GM19397 (cell line): ENCODE data around the gene BMERB1.
"Not testable (repeated sequence)": the region's sequence is repeated elsewhere in the genome, so short reads cannot be mapped to it uniquely, and the experiment has no call there.

Source experiments
- ATAC-seq: cut with Tn5 transposase; IDR thresholded peaks from one replicate; pipeline ENCODE4 v1.9.1; 2021; ENCODE audit warnings: mild to moderate bottlenecking, moderate library complexity; ENCODE audit not compliant: unreplicated experiment

BMERB1 gene

DNA sequence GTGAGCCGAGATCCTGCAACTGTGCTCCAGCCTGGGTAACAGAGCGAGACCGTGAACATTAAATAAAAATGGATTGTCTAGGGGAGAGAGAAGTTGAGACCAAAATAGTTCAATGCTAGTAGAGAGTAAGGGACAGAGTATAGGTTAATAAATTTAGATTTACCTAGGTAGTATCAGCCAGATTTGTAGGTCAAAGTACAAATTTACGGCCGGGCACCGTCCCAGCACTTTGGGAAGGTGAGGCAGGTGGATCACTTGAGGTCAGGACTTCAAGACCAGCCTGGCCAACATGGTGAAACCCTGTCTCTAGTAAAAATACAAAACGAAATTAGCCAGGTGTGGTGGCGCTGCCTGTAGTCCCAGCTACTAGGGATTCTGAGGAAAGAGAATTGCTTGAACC is 12.2 kb upstream of the BMERB1 start:
- ATAC-seq: no peak

GRCh38 chr16:15425861-15426260 is 8.5 kb upstream of the BMERB1 start:
- no peak for ATAC-seq

GRCh38 chr16:15426796-15427195 is 7.6 kb upstream of the BMERB1 start:
- ATAC-seq: no peak

DNA sequence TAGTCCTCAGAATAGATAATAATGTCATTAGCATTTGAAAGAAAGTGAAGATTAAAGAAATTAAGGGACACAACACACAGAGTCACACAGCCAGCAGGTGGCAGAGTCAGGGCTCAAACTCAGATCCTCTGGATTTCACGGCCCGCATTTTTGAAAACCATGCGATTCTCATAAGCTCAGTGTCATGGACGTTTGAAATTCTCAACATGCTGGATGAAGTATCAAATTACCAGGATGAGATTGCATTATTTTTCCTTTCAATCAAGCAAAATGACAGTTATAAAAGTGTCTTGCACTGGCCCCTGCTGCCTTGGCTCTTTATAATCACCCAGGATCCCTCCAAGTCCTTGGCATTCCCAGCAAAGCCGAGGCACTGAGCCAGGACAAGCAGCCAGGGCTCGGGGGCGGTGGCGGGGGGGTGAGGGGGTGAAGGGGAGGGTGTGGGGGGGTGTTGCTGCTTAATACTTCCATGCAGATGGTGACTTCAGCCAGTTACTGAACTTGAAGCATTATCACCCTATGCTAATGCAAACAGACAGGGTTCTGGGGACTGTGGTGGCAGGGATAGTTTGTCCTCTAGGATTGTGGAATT is 6.6 kb upstream of the BMERB1 start:
- no peak for ATAC-seq

GRCh38 chr16:15430884-15431283 is 3.5 kb upstream of the BMERB1 start:
- not testable (repeated sequence) for ATAC-seq

DNA sequence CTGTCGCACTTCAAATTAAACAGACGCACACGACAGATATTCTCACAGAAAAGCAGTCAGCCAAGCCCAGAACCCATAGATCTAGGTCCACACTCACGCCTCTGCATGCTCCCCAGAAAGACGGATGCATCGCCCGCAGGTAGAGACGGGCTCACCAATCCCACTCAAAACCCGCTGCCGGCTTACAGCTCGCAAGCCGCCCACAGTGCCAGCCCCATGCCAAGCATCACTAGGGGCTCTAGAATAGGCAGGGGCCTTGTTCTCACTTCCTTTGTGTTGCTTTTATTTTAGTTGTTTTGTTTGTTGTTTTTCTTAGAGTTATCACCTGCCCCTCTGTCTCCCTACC is 336 bp upstream of the BMERB1 start:
- no peak for ATAC-seq

GRCh38 chr16:15435216-15435864 is 952 bp downstream of the BMERB1 start:
- ATAC-seq: no peak

GRCh38 chr16:15439102-15439501 is 4.7 kb downstream of the BMERB1 start:
- no peak for ATAC-seq

DNA sequence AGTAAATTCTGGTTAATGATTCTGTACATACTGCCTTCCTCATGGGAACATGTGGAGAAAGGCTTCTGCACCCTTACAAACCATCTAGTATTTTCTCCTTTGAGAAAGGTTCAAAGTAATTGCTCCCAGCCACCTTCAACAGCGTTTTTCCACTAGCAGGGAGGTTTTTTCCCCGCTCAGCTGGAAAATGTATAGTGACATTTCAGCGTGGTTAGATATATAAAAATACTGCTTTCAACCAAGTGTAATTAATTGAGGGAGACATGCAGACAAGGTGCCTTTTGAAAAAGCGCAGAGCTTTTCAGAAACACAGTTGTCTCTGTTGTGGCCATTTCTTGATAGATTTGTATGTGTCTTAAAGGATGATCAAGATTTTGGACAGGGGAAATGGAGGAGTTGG is 5.1 kb downstream of the BMERB1 start:
- ATAC-seq: no peak

- ATAC-seq: no peak
These were observed 6.5 kb downstream of the BMERB1 start for GRCh38 chr16:15440852-15441251.

- not testable (repeated sequence) for ATAC-seq
These were observed 7.8 kb downstream of the BMERB1 start for GRCh38 chr16:15442140-15442539.

DNA sequence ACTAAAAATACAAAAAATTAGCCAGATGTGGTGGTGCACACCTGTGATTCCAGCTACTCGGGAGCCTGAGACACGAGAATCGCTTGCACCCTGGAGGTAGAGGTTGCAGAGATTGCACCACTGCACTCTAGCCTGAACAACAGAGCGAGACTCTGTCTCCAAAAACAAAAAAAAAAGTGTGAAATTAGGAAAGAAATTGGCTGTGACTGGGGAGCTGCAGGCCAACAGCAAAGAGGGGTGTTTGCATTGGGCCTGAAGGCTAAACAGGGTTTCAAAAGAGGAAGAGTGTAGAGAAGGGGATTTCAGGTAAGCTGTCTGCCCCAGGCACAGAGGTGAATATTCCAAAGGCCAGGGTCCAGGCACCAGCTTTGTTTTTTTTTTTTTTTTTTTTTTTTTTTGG is 9.4 kb downstream of the BMERB1 start:
- ATAC-seq: no peak

DNA sequence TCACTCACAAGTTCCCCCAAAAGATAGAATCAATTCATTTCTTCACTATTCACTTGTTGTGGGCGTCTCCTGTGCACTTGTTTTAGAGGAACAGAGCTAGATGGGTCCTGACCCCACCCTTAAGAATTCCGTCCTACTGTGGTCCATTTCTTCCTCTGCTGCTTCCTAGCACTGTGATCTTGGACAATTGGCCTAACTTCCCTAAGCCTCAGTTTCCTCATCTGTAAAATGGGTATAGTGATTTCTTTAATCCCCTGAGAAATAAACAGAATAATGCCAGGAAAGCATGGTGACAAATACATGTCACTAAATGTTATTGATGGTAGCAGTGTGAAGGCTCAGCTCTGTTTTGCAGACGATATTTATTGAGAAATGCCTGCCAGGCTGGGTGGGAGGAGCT is 9.9 kb downstream of the BMERB1 start:
- ATAC-seq: no peak

GRCh38 chr16:15445450-15445849 is 11.1 kb downstream of the BMERB1 start:
- no peak for ATAC-seq

GRCh38 chr16:15446901-15447300 is 12.5 kb downstream of the BMERB1 start:
- ATAC-seq: no peak

- no peak for ATAC-seq
These were observed 16.2 kb downstream of the BMERB1 start for GRCh38 chr16:15450624-15451023.

GRCh38 chr16:15451098-15451731 is 16.8 kb downstream of the BMERB1 start:
- ATAC-seq: no peak

- ATAC-seq: no peak
These were observed 18.0 kb downstream of the BMERB1 start for GRCh38 chr16:15452246-15452855.

- ATAC-seq: not testable (repeated sequence)
These were observed 18.9 kb downstream of the BMERB1 start for GRCh38 chr16:15453296-15453695.

DNA sequence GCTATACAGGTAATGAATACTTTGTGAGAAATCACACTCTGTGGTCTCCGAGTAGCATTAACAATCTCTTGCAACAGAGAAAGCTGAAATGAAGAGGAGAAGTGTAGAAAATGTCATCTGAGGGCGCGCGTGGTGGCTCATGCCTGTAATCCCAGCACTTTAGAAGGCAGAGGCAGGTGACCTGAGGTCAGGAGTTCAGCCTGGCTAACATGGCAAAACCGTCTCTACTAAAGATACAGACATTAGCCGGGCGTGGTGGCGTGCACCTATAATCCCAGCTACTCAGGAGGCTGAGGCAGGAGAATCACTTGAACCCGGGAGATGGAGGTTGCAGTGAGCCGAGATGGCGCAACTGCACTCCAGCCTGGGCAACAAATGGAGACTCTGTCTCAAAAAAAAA is 20.5 kb downstream of the BMERB1 start:
- ATAC-seq: not testable (repeated sequence)

DNA sequence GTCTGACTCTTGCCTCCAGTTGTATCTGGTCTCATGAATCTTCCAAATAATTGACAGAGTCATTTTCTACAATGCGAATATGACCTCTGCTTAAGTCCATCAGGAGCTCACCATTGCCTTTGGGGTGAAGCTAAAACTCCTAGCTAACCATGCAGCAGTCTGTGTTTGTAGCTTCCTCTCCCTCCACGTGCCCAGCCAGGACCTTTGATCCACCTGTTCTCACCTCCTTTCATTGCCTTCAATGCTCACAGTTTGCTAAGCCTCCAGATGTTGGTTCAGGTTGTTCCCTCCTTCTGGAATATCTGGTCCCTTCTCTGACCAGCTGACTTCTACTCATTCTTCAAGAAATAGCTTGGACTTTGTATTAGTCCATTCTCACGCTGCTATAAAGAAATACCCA is 23.0 kb downstream of the BMERB1 start:
- no peak for ATAC-seq

DNA sequence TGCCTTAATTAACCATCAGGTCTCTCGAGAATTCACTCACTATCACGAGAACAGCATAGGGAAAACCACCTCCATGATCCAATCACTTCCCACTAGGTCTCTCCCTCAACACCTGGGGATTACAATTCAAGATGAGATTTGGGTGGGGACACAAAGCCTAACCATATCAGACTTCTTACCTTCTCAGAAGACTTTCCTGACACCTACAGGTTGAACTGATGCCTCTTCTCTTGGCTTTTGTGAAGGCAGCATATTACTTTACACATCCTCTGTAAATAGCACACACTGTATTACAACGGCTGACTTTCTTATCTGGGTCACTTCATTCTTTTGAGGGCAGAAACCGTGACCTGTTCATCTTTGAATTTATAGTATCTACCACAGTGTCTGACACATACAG is 23.6 kb downstream of the BMERB1 start:
- no peak for ATAC-seq
